Measurements from ENCODE around the gene AKR1C2.

AKR1C2 gene

GRCh38 chr10:5041471-5042023, 37.9 kb upstream of the AKR1C2 start:
- Histone ChIP-seq H3K9me3 (ENCODE audit: control insufficient read depth, insufficient read depth, low read length) (no peaks in the 10 kb centered on the region), H3K4me3 (ENCODE audit: low read length) (no peak overlapping the region), H3K79me2 (ENCODE audit: control insufficient read depth, low read length) (no peaks in the 10 kb centered on the region), H3K9me2 (replicated peaks; ENCODE audit: control insufficient read depth, low read length) (no peaks in the 10 kb centered on the region), H3K27ac (ENCODE audit: low read depth, low read length) (no peak overlapping the region), H3K4me1 (ENCODE audit: control insufficient read depth, low read length) (no peaks in the 10 kb centered on the region), H3F3A (ENCODE audit: control insufficient read depth, insufficient read depth) (no peaks in the 10 kb centered on the region), H3K4me2 (ENCODE audit: low read length) (no peak overlapping the region), H3K36me3 (ENCODE audit: control insufficient read depth, low read length) (no peaks in the 10 kb centered on the region), H4K20me1 (ENCODE audit: control insufficient read depth, insufficient read depth, low read depth, low read length) (no peaks in the 10 kb centered on the region), H3K27me3 (ENCODE audit: control insufficient read depth, low read length) (no peaks in the 10 kb centered on the region)
- TF ChIP-seq CTCF (IDR thresholded peaks at IDR 0.05; ENCODE audit: low read depth, low read length, poor library complexity, severe bottlenecking) (no peak), EZH2phosphoT487 (IDR thresholded peaks at IDR 0.05; ENCODE audit: borderline replicate concordance, low read length) (no peak)

- Histone ChIP-seq H3K79me2 (ENCODE audit: control insufficient read depth, low read length) (no peaks in the 10 kb centered on the region), H3K9me3 (ENCODE audit: control insufficient read depth, insufficient read depth, low read length) (no peaks in the 10 kb centered on the region), H3K27me3 (ENCODE audit: control insufficient read depth, low read length) (no peaks in the 10 kb centered on the region), H3K9me2 (replicated peaks; ENCODE audit: control insufficient read depth, low read length) (no peaks in the 10 kb centered on the region), H3K4me2 (ENCODE audit: low read length) (no peak overlapping the region), H3K4me1 (ENCODE audit: control insufficient read depth, low read length) (no peaks in the 10 kb centered on the region), H3F3A (ENCODE audit: control insufficient read depth, insufficient read depth) (no peaks in the 10 kb centered on the region), H3K27ac (ENCODE audit: low read depth, low read length) (no peak overlapping the region), H3K36me3 (ENCODE audit: control insufficient read depth, low read length) (no peaks in the 10 kb centered on the region), H4K20me1 (ENCODE audit: control insufficient read depth, insufficient read depth, low read depth, low read length) (no peaks in the 10 kb centered on the region), H3K4me3 (ENCODE audit: low read length) (no peak overlapping the region)
- TF ChIP-seq CTCF (IDR thresholded peaks at IDR 0.05; ENCODE audit: low read depth, low read length, poor library complexity, severe bottlenecking): no peak
Measured at GRCh38 chr10:5040781-5041470, 37.3 kb upstream of the AKR1C2 start.

- H3K9me2 ChIP-seq (replicated peaks; ENCODE audit: control insufficient read depth, low read length): no peaks in the 10 kb centered on the region
- H3K4me1 ChIP-seq (ENCODE audit: control insufficient read depth, low read length): no peaks in the 10 kb centered on the region
- H3K36me3 ChIP-seq (ENCODE audit: control insufficient read depth, low read length): no peaks in the 10 kb centered on the region
- no peak for TF ChIP-seq CTCF (IDR thresholded peaks at IDR 0.05; ENCODE audit: low read depth, low read length, poor library complexity, severe bottlenecking)
- TF ChIP-seq EZH2phosphoT487 (IDR thresholded peaks at IDR 0.05; ENCODE audit: borderline replicate concordance, low read length): no peak
- no peaks in the 10 kb centered on the region for H3K9me3 ChIP-seq (ENCODE audit: control insufficient read depth, insufficient read depth, low read length)
- no peaks in the 10 kb centered on the region for H4K20me1 ChIP-seq (ENCODE audit: control insufficient read depth, insufficient read depth, low read depth, low read length)
- no peak overlapping the region for H3K4me2 ChIP-seq (ENCODE audit: low read length)
- H3K4me3 ChIP-seq (ENCODE audit: low read length): no peak overlapping the region
- no peaks in the 10 kb centered on the region for H3K79me2 ChIP-seq (ENCODE audit: control insufficient read depth, low read length)
- H3K27ac ChIP-seq (ENCODE audit: low read depth, low read length): no peak overlapping the region
- no peaks in the 10 kb centered on the region for H3K27me3 ChIP-seq (ENCODE audit: control insufficient read depth, low read length)
- no peaks in the 10 kb centered on the region for H3F3A ChIP-seq (ENCODE audit: control insufficient read depth, insufficient read depth)
Measured at GRCh38 chr10:5040010-5040673, 36.5 kb upstream of the AKR1C2 start.

Data from DOHH2 (cell line).